ENCODE data around the gene KHDC4. TPM values are rescaled to one million over a fixed set of nuclear protein-coding genes. Genes with fewer than 3 reads are reported as not detected.

Gene KHDC4
- total RNA-seq, 2 experiments from 2014 or later, result 91.6 to 94.5 TPM

DNA sequence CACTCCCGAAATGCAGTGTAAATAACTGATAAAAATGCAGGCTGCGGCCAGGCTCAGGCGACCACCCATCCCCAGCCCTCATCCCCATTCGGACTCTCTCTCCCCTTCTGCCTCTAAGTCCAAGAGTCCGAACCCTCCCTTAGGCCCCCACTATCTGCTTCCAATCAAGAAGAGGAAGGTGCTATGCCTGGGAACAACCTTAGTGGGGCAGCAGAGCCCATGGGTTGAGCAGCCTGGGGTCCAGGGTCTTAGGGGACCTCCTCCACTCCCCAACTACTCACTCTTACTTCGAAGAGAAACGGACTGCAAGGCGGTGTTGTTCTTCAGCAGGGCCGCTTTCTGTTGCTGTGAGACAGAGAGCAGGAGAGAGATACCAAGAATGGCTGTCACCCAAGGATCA is 31.9 kb upstream of the KHDC4 start:
- POLR2A ChIA-PET, result interaction anchor here (1.1 to 1.4 kb wide), 3 partner anchors 9 to 32 kb away, joined by 3 to 5 read pairs (median 3); partner anchors contain the start of genes ARHGEF2 and KHDC4
- H3K9me3 Mint-ChIP-seq, result no peaks in the 10 kb centered on the region
- peaks cover 55% of the 10 kb centered on the region for H3K4me1 Mint-ChIP-seq
- no peaks in the 10 kb centered on the region for H3K27me3 Mint-ChIP-seq
- peaks cover 35% of the 10 kb centered on the region for H3K36me3 Mint-ChIP-seq
- H3K4me3 Mint-ChIP-seq, result peak overlapping the region; percentile 22
- no peak for DNase-seq
- peak overlapping the region; percentile 96 for H3K27ac Mint-ChIP-seq
- ATAC-seq (ENCODE audit: low read depth), result no peak

DNA sequence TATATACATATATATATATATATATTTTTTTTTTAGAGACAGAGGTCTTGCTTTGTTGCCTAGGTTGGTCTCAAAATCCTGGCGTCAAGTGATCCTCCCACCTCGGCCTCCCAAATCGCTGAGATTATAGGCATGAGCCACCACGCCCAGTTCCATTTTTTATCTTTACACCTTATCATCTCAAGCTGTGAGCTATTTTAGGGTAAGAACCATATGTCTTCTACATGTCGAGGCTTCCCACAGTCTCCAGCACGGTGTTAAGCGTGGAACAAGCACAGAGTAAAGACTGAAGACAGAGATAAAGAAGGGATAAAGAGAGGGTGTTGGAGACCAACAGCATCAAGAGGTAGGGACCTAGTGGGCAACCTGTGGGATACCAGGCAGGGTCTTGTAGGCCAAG is 30.0 kb upstream of the KHDC4 start:
- H3K4me1 Mint-ChIP-seq, result peaks cover 41% of the 10 kb centered on the region

DNA sequence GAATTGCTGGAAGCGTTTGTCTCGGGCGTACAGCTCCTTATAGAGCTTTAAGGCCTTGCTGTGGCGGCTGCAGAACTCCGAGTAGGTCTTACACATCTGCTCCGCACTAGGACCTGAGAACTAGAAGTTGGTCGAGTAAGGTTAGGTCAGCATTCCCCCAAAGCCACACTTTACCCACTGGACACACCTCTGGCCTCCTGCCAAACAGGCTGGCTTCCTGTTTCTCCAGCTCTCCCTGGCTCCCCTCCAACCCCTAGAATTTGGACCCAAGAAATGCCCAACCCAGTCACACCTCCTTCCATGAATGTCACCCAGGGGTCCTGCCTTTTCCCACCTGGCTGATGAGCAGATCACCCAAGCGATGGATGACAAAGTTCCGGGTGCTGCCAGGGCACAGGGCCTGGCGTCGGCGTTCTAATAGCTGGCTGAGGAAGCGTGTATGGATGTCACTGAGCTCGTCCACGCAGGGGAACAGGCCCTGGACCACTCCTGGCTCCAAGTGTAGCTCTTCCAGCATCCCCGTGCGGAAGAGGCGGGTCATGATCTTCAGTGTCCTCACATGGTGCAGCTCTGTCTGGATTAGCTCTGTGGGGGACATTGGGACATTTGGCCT is 28.5 kb upstream of the KHDC4 start:
- Mint-ChIP-seq H3K4me3 (no peak overlapping the region), H3K27ac (no peak overlapping the region), H3K4me1 (peaks cover 26% of the 10 kb centered on the region), H3K27me3 (no peaks in the 10 kb centered on the region), H3K9me3 (no peaks in the 10 kb centered on the region), H3K36me3 (peaks cover 36% of the 10 kb centered on the region)
- DNase-seq (no peak), ATAC-seq (ENCODE audit: low read depth) (no peak)
- POLR2A ChIA-PET, result interaction anchor here (0.7 to 4.8 kb wide), 3 partner anchors 12 to 17 kb away, joined by 3 to 22 read pairs (median 3); partner anchors contain the start of gene ARHGEF2

More for the DNA sequence above, 30.0 kb upstream of the KHDC4 start:
- DNase-seq, result no peak
- ATAC-seq (ENCODE audit: low read depth), result no peak
- H3K27me3 Mint-ChIP-seq, result no peaks in the 10 kb centered on the region
- POLR2A ChIA-PET, result interaction anchor here (4.8 kb wide), 1 partner anchor 13 kb away, joined by 22 read pairs; the partner anchor contains the start of gene ARHGEF2
- no peak overlapping the region for H3K4me3 Mint-ChIP-seq
- peaks cover 34% of the 10 kb centered on the region for H3K36me3 Mint-ChIP-seq
- no peak overlapping the region for H3K27ac Mint-ChIP-seq
- H3K9me3 Mint-ChIP-seq, result no peaks in the 10 kb centered on the region

DNA sequence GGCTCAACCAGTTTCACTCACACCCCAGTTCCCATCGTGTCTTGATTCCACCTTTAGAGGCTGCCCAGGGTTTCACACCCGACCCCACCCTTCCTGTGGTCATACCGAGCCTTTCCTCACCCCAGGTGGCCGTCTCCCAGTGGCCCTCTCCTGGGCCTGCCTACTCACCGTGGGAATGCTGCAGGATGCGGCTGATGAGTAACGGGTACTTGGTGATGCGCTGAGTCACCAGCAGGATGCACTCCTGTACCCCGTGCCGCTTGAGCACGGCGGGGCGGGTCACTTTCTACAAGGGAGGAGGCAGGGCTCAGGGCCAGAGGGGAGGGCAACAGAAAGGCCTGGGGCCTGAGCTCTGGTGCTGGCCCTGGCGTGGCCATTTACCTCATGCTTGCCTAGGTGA is 27.7 kb upstream of the KHDC4 start:
- POLR2A ChIA-PET, result interaction anchor here (0.8 to 4.8 kb wide), 2 partner anchors 11 to 15 kb away, joined by 3 to 22 read pairs; partner anchors contain the start of gene ARHGEF2

DNA sequence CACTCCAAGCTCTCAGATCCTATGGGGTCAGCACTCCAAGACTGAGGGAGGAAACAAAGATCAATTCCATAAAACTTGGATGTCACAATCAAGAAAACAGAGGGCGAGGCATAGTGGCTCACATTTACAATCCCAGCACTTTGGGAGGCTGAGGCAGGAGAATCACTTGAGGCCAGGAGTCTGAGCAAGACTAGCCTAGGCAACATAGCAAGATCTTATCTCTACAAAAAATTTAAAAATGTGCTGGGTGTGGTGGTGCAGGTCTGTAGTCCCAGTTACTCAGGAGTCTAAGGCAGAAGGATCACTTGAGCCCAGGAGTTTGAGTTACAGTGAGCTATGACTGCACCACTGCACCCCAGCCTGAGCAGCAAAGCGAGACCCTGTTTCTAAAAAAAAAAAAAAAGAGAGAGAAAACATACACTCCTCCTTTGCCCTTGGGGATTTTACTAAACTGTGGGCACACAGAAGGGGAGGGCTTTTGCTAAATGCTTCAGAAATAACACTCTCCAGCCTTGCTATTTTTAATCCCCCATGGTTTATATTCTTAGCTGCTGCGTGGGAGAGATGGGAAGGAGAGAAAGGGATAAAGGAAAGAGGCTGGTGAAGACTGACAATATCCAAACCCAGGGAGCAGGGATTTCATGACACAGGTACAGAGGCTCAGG is 26.0 kb upstream of the KHDC4 start:
- no peaks in the 10 kb centered on the region for H3K9me3 Mint-ChIP-seq
- H3K36me3 Mint-ChIP-seq, result peaks cover 34% of the 10 kb centered on the region

More for the DNA sequence above, 27.7 kb upstream of the KHDC4 start:
- no peaks in the 10 kb centered on the region for H3K9me3 Mint-ChIP-seq
- ATAC-seq (ENCODE audit: low read depth) (no peak), DNase-seq (no peak)
- peaks cover 38% of the 10 kb centered on the region for H3K36me3 Mint-ChIP-seq
- peaks cover 20% of the 10 kb centered on the region for H3K4me1 Mint-ChIP-seq
- no peak overlapping the region for H3K4me3 Mint-ChIP-seq
- H3K27me3 Mint-ChIP-seq, result no peaks in the 10 kb centered on the region
- peak overlapping the region; percentile 56 for H3K27ac Mint-ChIP-seq

DNA sequence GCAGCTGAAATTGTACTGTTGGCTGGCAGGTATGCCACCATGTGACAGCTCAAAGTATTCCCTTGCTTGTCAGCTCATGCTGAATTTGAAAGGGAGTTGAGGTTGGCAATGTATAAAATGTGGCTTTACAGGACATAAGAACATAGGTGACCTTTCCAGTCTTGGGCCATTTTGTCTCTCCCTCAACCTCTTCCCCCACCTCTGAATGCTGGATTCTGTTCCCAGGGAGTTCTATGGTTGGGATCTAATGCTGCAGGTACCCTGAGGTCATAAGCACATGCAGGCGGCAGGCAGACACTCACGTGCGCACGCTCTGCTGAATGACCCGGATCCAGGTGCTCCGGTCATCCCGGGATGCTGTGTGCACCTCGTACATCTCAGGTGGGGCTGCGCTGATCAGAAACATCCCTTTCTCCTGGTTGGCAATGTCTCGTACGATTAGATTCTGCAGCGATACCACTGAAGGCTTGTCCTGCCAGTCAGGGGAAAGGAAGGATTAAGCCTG is 23.2 kb upstream of the KHDC4 start:
- H3K9me3 Mint-ChIP-seq, result no peaks in the 10 kb centered on the region
- no peaks in the 10 kb centered on the region for H3K27me3 Mint-ChIP-seq
- DNase-seq (no peak), ATAC-seq (ENCODE audit: low read depth) (no peak)
- POLR2A ChIA-PET, result interaction anchor here (0.6 to 2.7 kb wide), 4 partner anchors 11 to 31 kb away, joined by 4 to 12 read pairs (median 5); partner anchors contain the start of gene ARHGEF2
- H3K36me3 Mint-ChIP-seq, result peaks cover 37% of the 10 kb centered on the region
- peaks cover 4% of the 10 kb centered on the region for H3K4me1 Mint-ChIP-seq
- no peak overlapping the region for H3K27ac Mint-ChIP-seq
- H3K4me3 Mint-ChIP-seq, result no peak overlapping the region

More for the DNA sequence above, 26.0 kb upstream of the KHDC4 start:
- Mint-ChIP-seq H3K4me3 (no peak overlapping the region), H3K27me3 (no peaks in the 10 kb centered on the region), H3K4me1 (peaks cover 11% of the 10 kb centered on the region), H3K27ac (peak overlapping the region; percentile 62)
- POLR2A ChIA-PET, result interaction anchor here (0.7 to 4.8 kb wide), 4 partner anchors 9 to 27 kb away, joined by 4 to 22 read pairs (median 4); partner anchors contain the start of gene ARHGEF2
- DNase-seq (no peak), ATAC-seq (ENCODE audit: low read depth) (no peak)

DNA sequence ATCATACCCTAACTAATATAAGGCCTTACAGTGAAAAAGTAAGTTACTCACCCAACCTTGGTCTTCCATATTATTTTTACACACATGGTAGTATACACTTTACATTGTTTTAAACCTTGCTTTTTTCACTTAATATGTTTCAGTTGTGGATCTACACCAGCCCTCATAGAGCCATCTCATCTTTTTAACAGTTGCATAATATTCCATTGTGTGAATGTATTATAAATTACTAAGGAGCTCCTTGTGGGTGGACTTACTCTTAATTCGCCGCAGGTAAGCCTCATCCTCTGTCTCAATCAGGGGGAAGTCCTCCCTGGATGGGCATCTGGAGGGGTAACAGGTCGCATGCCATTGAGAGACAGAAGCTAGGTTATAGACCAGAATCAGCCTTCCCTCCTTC is 20.4 kb upstream of the KHDC4 start:
- Mint-ChIP-seq H3K4me3 (no peak overlapping the region), H3K36me3 (peaks cover 44% of the 10 kb centered on the region), H3K9me3 (no peaks in the 10 kb centered on the region), H3K4me1 (peaks cover 2% of the 10 kb centered on the region), H3K27me3 (no peaks in the 10 kb centered on the region), H3K27ac (no peak overlapping the region)
- POLR2A ChIA-PET, result interaction anchor here (0.7 kb wide), 1 partner anchor 13 kb away, joined by 4 read pairs; no protein-coding TSS in a partner anchor
- no peak for DNase-seq
- ATAC-seq (ENCODE audit: low read depth), result no peak

DNA sequence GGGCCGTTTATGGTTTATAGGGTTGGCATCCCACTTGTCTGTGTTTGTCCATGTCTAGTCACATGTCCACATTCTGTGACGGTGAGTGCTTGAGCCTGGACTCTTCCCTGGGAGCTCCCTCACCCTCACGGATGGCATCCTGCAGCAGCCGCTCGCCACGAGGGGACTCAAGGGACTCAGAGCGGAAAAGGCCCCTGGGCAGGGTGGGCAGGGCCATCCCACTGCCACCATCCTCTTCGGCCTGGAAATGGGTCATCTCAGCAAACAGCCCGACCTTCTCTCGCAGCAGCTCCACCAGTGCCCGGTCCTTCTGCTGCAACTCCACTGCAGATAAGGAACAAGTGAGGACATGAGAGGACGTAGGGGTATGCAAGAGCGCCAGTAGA is 18.3 kb upstream of the KHDC4 start:
- H3K27ac Mint-ChIP-seq, result no peak overlapping the region
- H3K9me3 Mint-ChIP-seq, result no peaks in the 10 kb centered on the region
- H3K27me3 Mint-ChIP-seq, result no peaks in the 10 kb centered on the region
- H3K36me3 Mint-ChIP-seq, result peaks cover 37% of the 10 kb centered on the region
- peaks cover 4% of the 10 kb centered on the region for H3K4me1 Mint-ChIP-seq
- ATAC-seq (ENCODE audit: low read depth) (no peak), DNase-seq (no peak)
- POLR2A ChIA-PET, result interaction anchor here (0.5 kb wide), 1 partner anchor 185 kb away, joined by 3 read pairs; no protein-coding TSS in a partner anchor
- H3K4me3 Mint-ChIP-seq, result no peak overlapping the region

DNA sequence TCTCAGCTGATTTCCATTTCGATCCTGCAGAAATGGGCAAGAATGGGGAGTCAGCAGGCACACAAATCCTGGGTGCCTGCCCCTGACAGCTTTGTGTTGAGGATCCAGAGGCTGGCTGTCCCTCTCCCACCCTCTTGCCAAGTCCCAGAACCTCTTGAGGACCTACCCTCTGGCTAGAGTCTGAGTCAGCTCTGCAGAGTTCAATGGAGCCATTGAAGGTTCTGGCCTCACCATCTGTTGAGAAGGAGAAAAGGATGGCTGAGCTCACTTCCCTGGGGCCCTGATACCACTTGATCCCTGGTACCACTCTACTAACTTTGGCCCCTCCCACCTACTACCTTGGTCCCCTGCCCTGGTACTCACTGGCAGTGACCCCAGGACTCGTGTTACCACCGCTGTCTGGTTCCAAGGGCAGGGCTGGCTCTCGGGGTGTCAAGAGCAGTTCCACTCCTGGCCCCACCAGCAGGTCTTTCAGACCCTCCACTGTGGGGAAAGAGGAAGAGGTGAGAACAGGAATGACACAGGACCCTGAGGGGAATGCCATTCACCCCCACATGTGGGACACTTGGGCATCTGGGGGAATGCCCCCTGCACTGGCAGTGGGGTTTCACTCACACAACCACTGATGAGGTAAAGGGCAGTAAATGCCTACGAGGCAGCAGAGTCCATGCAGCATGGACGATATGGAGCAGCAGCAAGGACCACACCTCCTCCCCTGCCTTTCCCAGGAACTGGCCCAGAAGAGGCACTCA is 17.7 kb upstream of the KHDC4 start:
- no peak overlapping the region for H3K4me3 Mint-ChIP-seq
- H3K9me3 Mint-ChIP-seq, result no peaks in the 10 kb centered on the region
- ATAC-seq (ENCODE audit: low read depth) (no peak), DNase-seq (no peak)
- peak overlapping the region; percentile 30 for H3K27ac Mint-ChIP-seq
- POLR2A ChIA-PET, result interaction anchor here (0.5 to 1.1 kb wide), 5 partner anchors 9 to 184 kb away, joined by 3 to 4 read pairs (median 3); no protein-coding TSS in a partner anchor
- H3K36me3 Mint-ChIP-seq, result peaks cover 34% of the 10 kb centered on the region
- H3K27me3 Mint-ChIP-seq, result no peaks in the 10 kb centered on the region
- H3K4me1 Mint-ChIP-seq, result peaks cover 9% of the 10 kb centered on the region

DNA sequence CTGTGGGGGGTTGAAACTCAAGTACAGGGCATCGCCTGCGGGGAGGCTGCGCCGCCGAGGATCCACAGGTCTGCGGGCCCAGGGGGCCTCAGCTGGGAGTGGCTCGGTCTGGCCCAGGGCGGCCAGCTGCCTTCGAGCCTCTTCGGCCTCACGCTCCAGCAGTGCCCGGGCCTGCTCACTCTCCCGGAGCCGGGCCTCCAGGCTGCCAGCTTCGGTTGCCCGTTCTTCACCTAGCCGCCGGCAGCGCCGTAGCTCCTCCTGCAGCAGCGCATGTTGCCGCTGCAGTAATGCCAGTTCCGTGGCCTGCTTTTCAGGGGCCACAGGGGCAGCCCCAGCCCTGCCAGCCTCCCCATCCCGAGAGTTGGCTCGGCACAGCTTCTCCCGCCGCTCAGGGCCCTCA is 16.6 kb upstream of the KHDC4 start:
- ATAC-seq (ENCODE audit: low read depth) (no peak), DNase-seq (no peak)
- H3K9me3 Mint-ChIP-seq, result no peaks in the 10 kb centered on the region
- POLR2A ChIA-PET, result interaction anchor here (0.9 to 1.1 kb wide), 3 partner anchors 12 to 26 kb away, joined by 3 to 4 read pairs (median 3); no protein-coding TSS in a partner anchor
- peaks cover 41% of the 10 kb centered on the region for H3K36me3 Mint-ChIP-seq
- H3K27me3 Mint-ChIP-seq, result no peaks in the 10 kb centered on the region
- H3K27ac Mint-ChIP-seq, result no peak overlapping the region
- H3K4me1 Mint-ChIP-seq, result peaks cover 19% of the 10 kb centered on the region
- no peak overlapping the region for H3K4me3 Mint-ChIP-seq

DNA sequence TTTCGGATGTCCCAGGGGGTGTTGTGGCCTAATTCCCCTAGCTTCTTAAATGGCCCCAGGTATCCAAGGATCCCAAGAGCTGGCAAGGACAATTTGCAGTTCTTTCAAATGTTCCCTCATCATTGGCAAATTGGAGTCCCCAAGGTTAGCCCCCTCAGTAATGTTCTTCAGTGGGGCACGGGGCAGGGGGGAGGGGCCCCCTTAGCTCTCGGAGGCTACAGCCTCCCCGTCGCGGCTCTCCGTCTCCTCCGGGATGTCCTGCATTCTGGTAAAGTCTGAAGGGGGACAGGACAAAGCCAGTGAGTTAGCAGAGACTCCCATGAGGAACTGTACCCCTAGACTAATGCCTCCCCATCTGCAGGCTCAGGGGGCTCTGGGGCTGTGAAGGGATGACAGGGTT is 13.5 kb upstream of the KHDC4 start:
- Mint-ChIP-seq H3K4me3 (no peak overlapping the region), H3K27ac (peak overlapping the region; percentile 72)
- POLR2A ChIA-PET, result interaction anchor here (1.0 to 2.1 kb wide), 4 partner anchors 10 to 29 kb away, joined by 3 to 8 read pairs (median 6); partner anchors contain the start of gene KHDC4

DNA sequence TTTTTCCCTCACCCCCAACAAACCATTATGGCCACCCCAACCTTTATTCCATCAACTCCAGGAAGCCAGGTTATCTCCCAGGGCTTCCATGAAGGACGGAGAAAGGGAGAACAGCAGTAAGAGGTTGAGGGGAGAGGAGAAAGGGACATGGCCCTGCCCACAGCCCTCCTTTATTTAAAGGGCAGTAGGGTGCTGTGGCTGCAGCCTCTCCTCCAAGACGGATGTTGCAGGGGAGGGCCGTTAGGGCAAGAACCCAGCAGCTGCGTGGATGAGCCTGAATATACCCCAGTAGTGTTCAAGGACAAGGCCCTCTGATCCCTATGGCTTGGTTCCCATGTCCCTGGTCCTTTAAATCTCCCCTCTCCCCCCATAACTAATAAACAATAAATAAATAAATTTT is 13.1 kb upstream of the KHDC4 start:
- H3K36me3 Mint-ChIP-seq, result peaks cover 33% of the 10 kb centered on the region
- H3K27me3 Mint-ChIP-seq, result no peaks in the 10 kb centered on the region
- no peak for DNase-seq
- peak overlapping the region; percentile 91 for H3K27ac Mint-ChIP-seq
- no peak for ATAC-seq (ENCODE audit: low read depth)
- peak overlapping the region; percentile 71 for H3K4me3 Mint-ChIP-seq
- POLR2A ChIA-PET, result interaction anchor here (1.0 to 2.1 kb wide), 4 partner anchors 9 to 29 kb away, joined by 3 to 8 read pairs (median 6); partner anchors contain the start of gene KHDC4
- peaks cover 32% of the 10 kb centered on the region for H3K4me1 Mint-ChIP-seq
- H3K9me3 Mint-ChIP-seq, result no peaks in the 10 kb centered on the region

More for the DNA sequence above, 13.5 kb upstream of the KHDC4 start:
- Mint-ChIP-seq H3K36me3 (peaks cover 35% of the 10 kb centered on the region), H3K9me3 (no peaks in the 10 kb centered on the region), H3K4me1 (peaks cover 29% of the 10 kb centered on the region), H3K27me3 (no peaks in the 10 kb centered on the region)
- ATAC-seq (ENCODE audit: low read depth) (no peak), DNase-seq (no peak)
